ENCODE measurements around the gene IL16.

DNA sequence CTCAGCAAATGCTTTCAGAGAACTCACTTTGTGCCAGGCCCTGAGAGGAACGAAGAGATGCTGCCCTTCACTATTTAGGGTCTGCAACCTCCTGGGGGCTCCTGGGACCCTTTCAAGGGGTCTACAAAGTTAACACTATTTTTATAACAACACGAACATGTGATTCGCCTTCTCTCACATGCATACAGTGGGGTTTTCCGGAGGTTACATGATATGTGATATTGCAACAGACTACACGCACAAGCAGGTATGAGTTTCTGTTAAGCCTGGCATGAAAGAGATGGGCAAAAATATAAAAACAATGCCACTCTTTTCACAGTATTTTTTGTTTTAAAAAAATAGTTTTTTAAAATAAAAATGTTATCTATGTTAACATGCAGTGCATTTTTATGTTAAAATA lies 117.0 kb downstream of the IL16 start:
- TF ChIP-seq RCOR1 (IDR thresholded peaks at IDR 0.05; ENCODE audit: low read depth, low read length) = no peak
- TF ChIP-seq, protein P1, sequence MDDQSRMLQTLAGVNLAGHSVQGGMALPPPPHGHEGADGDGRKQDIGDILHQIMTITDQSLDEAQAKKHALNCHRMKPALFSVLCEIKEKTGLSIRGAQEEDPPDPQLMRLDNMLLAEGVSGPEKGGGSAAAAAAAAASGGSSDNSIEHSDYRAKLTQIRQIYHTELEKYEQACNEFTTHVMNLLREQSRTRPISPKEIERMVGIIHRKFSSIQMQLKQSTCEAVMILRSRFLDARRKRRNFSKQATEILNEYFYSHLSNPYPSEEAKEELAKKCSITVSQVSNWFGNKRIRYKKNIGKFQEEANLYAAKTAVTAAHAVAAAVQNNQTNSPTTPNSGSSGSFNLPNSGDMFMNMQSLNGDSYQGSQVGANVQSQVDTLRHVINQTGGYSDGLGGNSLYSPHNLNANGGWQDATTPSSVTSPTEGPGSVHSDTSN (IDR thresholded peaks at IDR 0.05) = no peak
- TF ChIP-seq, protein P2, sequence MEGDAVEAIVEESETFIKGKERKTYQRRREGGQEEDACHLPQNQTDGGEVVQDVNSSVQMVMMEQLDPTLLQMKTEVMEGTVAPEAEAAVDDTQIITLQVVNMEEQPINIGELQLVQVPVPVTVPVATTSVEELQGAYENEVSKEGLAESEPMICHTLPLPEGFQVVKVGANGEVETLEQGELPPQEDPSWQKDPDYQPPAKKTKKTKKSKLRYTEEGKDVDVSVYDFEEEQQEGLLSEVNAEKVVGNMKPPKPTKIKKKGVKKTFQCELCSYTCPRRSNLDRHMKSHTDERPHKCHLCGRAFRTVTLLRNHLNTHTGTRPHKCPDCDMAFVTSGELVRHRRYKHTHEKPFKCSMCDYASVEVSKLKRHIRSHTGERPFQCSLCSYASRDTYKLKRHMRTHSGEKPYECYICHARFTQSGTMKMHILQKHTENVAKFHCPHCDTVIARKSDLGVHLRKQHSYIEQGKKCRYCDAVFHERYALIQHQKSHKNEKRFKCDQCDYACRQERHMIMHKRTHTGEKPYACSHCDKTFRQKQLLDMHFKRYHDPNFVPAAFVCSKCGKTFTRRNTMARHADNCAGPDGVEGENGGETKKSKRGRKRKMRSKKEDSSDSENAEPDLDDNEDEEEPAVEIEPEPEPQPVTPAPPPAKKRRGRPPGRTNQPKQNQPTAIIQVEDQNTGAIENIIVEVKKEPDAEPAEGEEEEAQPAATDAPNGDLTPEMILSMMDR (IDR thresholded peaks at IDR 0.05) = no peak
- no peak for TF ChIP-seq ZSCAN20 (CRISPR knock-in tag; IDR thresholded peaks at IDR 0.05)
